Subcutaneous adipose tissue (tissue), 4 donors: Measurements from ENCODE around the gene ST3GAL6. TPM values are rescaled to one million over a fixed set of nuclear protein-coding genes. Genes with fewer than 3 reads are reported as not detected.

ENCODE experiments used
- CTCF ChIP-seq: fragments of 450-650 bp; IDR thresholded peaks from one replicate; pipeline ENCODE4 v1.5.1; 2016; ENCODE audit warnings: low read depth, mild to moderate bottlenecking, control low read depth, antibody characterized with exemption, moderate library complexity
- total RNA-seq, 4 donors: library from RNA; depleted of rRNA; stranded (reverse); fragments of >200 nt; gene quantifications; one replicate each; pipeline ENCODE4 v1.1.0, GENCODE V29; 2016

Gene ST3GAL6
- total RNA-seq, 4 donors from 2014 or later, result 25.3 to 49.9 (median 37.3) TPM

GRCh38 chr3:98780343-98780742 lies 17.2 kb downstream of the ST3GAL6 start:
- no peak for TF ChIP-seq CTCF

GRCh38 chr3:98782824-98783500 lies 19.8 kb downstream of the ST3GAL6 start:
- TF ChIP-seq CTCF, result no peak

GRCh38 chr3:98784042-98784441 lies 20.9 kb downstream of the ST3GAL6 start:
- TF ChIP-seq CTCF, result no peak

GRCh38 chr3:98784666-98785600 lies 21.8 kb downstream of the ST3GAL6 start:
- TF ChIP-seq CTCF, result no peak

- no peak for TF ChIP-seq CTCF
Observed at GRCh38 chr3:98786364-98787006, 23.3 kb downstream of the ST3GAL6 start.

- no peak for TF ChIP-seq CTCF
Observed at GRCh38 chr3:98787181-98787580, 24.0 kb downstream of the ST3GAL6 start.

- TF ChIP-seq CTCF, result no peak
Observed at GRCh38 chr3:98788651-98789050, 25.5 kb downstream of the ST3GAL6 start.
